ENCODE results near the gene DPYD.

The DPYD gene

GRCh38 chr1:97553971-97554370, 366.9 kb downstream of the DPYD start:
- Histone ChIP-seq H3K36me3 (ENCODE audit: control insufficient read depth, insufficient read depth, low read length) (no peaks in the 10 kb centered on the region), H3K9me3 (ENCODE audit: control insufficient read depth, insufficient read depth, low read length) (no peaks in the 10 kb centered on the region), H3K27me3 (ENCODE audit: control insufficient read depth, insufficient read depth, low read length) (no peaks in the 10 kb centered on the region), H3K4me1 (ENCODE audit: control insufficient read depth, insufficient read depth, low read length) (no peaks in the 10 kb centered on the region), H3K9ac (ENCODE audit: low read depth, low read length) (no peak overlapping the region), H3K4me3 (ENCODE audit: low read depth, low read length) (no peak overlapping the region)

- Histone ChIP-seq H3K36me3 (ENCODE audit: control insufficient read depth, insufficient read depth, low read length) (no peaks in the 10 kb centered on the region), H3K9me3 (ENCODE audit: control insufficient read depth, insufficient read depth, low read length) (no peaks in the 10 kb centered on the region), H3K27me3 (ENCODE audit: control insufficient read depth, insufficient read depth, low read length) (no peaks in the 10 kb centered on the region), H3K4me3 (ENCODE audit: low read depth, low read length) (no peak overlapping the region), H3K9ac (ENCODE audit: low read depth, low read length) (no peak overlapping the region), H3K4me1 (ENCODE audit: control insufficient read depth, insufficient read depth, low read length) (no peaks in the 10 kb centered on the region)
Observed at GRCh38 chr1:97551113-97551512, 369.7 kb downstream of the DPYD start.

- Histone ChIP-seq H3K27me3 (ENCODE audit: control insufficient read depth, insufficient read depth, low read length) (no peaks in the 10 kb centered on the region), H3K9me3 (ENCODE audit: control insufficient read depth, insufficient read depth, low read length) (no peaks in the 10 kb centered on the region), H3K4me3 (ENCODE audit: low read depth, low read length) (no peak overlapping the region), H3K36me3 (ENCODE audit: control insufficient read depth, insufficient read depth, low read length) (no peaks in the 10 kb centered on the region), H3K4me1 (ENCODE audit: control insufficient read depth, insufficient read depth, low read length) (no peaks in the 10 kb centered on the region), H3K9ac (ENCODE audit: low read depth, low read length) (no peak overlapping the region)
Observed at GRCh38 chr1:97545446-97545845, 375.4 kb downstream of the DPYD start.

- Histone ChIP-seq H3K4me1 (ENCODE audit: control insufficient read depth, insufficient read depth, low read length) (no peaks in the 10 kb centered on the region), H3K27me3 (ENCODE audit: control insufficient read depth, insufficient read depth, low read length) (no peaks in the 10 kb centered on the region), H3K9me3 (ENCODE audit: control insufficient read depth, insufficient read depth, low read length) (no peaks in the 10 kb centered on the region), H3K9ac (ENCODE audit: low read depth, low read length) (no peak overlapping the region), H3K4me3 (ENCODE audit: low read depth, low read length) (no peak overlapping the region), H3K36me3 (ENCODE audit: control insufficient read depth, insufficient read depth, low read length) (no peaks in the 10 kb centered on the region)
Observed at GRCh38 chr1:97540346-97540888, 380.4 kb downstream of the DPYD start.

GRCh38 chr1:97538113-97538512, 382.7 kb downstream of the DPYD start:
- no peak overlapping the region for H3K4me3 ChIP-seq (ENCODE audit: low read depth, low read length)
- H3K4me1 ChIP-seq (ENCODE audit: control insufficient read depth, insufficient read depth, low read length) = no peaks in the 10 kb centered on the region
- no peak overlapping the region for H3K9ac ChIP-seq (ENCODE audit: low read depth, low read length)
- no peaks in the 10 kb centered on the region for H3K27me3 ChIP-seq (ENCODE audit: control insufficient read depth, insufficient read depth, low read length)
- H3K9me3 ChIP-seq (ENCODE audit: control insufficient read depth, insufficient read depth, low read length) = no peaks in the 10 kb centered on the region
- H3K36me3 ChIP-seq (ENCODE audit: control insufficient read depth, insufficient read depth, low read length) = no peaks in the 10 kb centered on the region

- Histone ChIP-seq H3K9me3 (ENCODE audit: control insufficient read depth, insufficient read depth, low read length) (no peaks in the 10 kb centered on the region), H3K4me3 (ENCODE audit: low read depth, low read length) (no peak overlapping the region), H3K36me3 (ENCODE audit: control insufficient read depth, insufficient read depth, low read length) (no peaks in the 10 kb centered on the region), H3K27me3 (ENCODE audit: control insufficient read depth, insufficient read depth, low read length) (no peaks in the 10 kb centered on the region), H3K4me1 (ENCODE audit: control insufficient read depth, insufficient read depth, low read length) (no peaks in the 10 kb centered on the region), H3K9ac (ENCODE audit: low read depth, low read length) (no peak overlapping the region)
Observed at GRCh38 chr1:97533358-97533757, 387.5 kb downstream of the DPYD start.

GRCh38 chr1:97529600-97529999, 391.2 kb downstream of the DPYD start:
- Histone ChIP-seq H3K27me3 (ENCODE audit: control insufficient read depth, insufficient read depth, low read length) (no peaks in the 10 kb centered on the region), H3K4me1 (ENCODE audit: control insufficient read depth, insufficient read depth, low read length) (no peaks in the 10 kb centered on the region), H3K9ac (ENCODE audit: low read depth, low read length) (no peak overlapping the region), H3K9me3 (ENCODE audit: control insufficient read depth, insufficient read depth, low read length) (no peaks in the 10 kb centered on the region), H3K4me3 (ENCODE audit: low read depth, low read length) (no peak overlapping the region), H3K36me3 (ENCODE audit: control insufficient read depth, insufficient read depth, low read length) (no peaks in the 10 kb centered on the region)

- Histone ChIP-seq H3K36me3 (ENCODE audit: control insufficient read depth, insufficient read depth, low read length) (no peaks in the 10 kb centered on the region), H3K4me3 (ENCODE audit: low read depth, low read length) (no peak overlapping the region), H3K9me3 (ENCODE audit: control insufficient read depth, insufficient read depth, low read length) (no peaks in the 10 kb centered on the region), H3K9ac (ENCODE audit: low read depth, low read length) (no peak overlapping the region), H3K27me3 (ENCODE audit: control insufficient read depth, insufficient read depth, low read length) (no peaks in the 10 kb centered on the region), H3K4me1 (ENCODE audit: control insufficient read depth, insufficient read depth, low read length) (no peaks in the 10 kb centered on the region)
Observed at GRCh38 chr1:97524211-97524610, 396.6 kb downstream of the DPYD start.

- H3K9me3 ChIP-seq (ENCODE audit: control insufficient read depth, insufficient read depth, low read length) = no peaks in the 10 kb centered on the region
- no peaks in the 10 kb centered on the region for H3K4me1 ChIP-seq (ENCODE audit: control insufficient read depth, insufficient read depth, low read length)
- no peak overlapping the region for H3K4me3 ChIP-seq (ENCODE audit: low read depth, low read length)
- H3K36me3 ChIP-seq (ENCODE audit: control insufficient read depth, insufficient read depth, low read length) = no peaks in the 10 kb centered on the region
- no peaks in the 10 kb centered on the region for H3K27me3 ChIP-seq (ENCODE audit: control insufficient read depth, insufficient read depth, low read length)
- H3K9ac ChIP-seq (ENCODE audit: low read depth, low read length) = no peak overlapping the region
Observed at GRCh38 chr1:97516588-97516987, 404.2 kb downstream of the DPYD start.

- Histone ChIP-seq H3K9ac (ENCODE audit: low read depth, low read length) (no peak overlapping the region), H3K4me3 (ENCODE audit: low read depth, low read length) (no peak overlapping the region), H3K9me3 (ENCODE audit: control insufficient read depth, insufficient read depth, low read length) (no peaks in the 10 kb centered on the region), H3K4me1 (ENCODE audit: control insufficient read depth, insufficient read depth, low read length) (no peaks in the 10 kb centered on the region), H3K27me3 (ENCODE audit: control insufficient read depth, insufficient read depth, low read length) (no peaks in the 10 kb centered on the region), H3K36me3 (ENCODE audit: control insufficient read depth, insufficient read depth, low read length) (no peaks in the 10 kb centered on the region)
Observed at GRCh38 chr1:97508653-97509218, 412.1 kb downstream of the DPYD start.

GRCh38 chr1:97507863-97508262, 413.0 kb downstream of the DPYD start:
- no peaks in the 10 kb centered on the region for H3K9me3 ChIP-seq (ENCODE audit: control insufficient read depth, insufficient read depth, low read length)
- H3K36me3 ChIP-seq (ENCODE audit: control insufficient read depth, insufficient read depth, low read length) = no peaks in the 10 kb centered on the region
- no peaks in the 10 kb centered on the region for H3K27me3 ChIP-seq (ENCODE audit: control insufficient read depth, insufficient read depth, low read length)
- H3K4me3 ChIP-seq (ENCODE audit: low read depth, low read length) = no peak overlapping the region
- H3K9ac ChIP-seq (ENCODE audit: low read depth, low read length) = no peak overlapping the region
- H3K4me1 ChIP-seq (ENCODE audit: control insufficient read depth, insufficient read depth, low read length) = no peaks in the 10 kb centered on the region

GRCh38 chr1:97506368-97506767, 414.5 kb downstream of the DPYD start:
- H3K9ac ChIP-seq (ENCODE audit: low read depth, low read length) = no peak overlapping the region
- H3K4me3 ChIP-seq (ENCODE audit: low read depth, low read length) = no peak overlapping the region
- H3K36me3 ChIP-seq (ENCODE audit: control insufficient read depth, insufficient read depth, low read length) = no peaks in the 10 kb centered on the region
- no peaks in the 10 kb centered on the region for H3K27me3 ChIP-seq (ENCODE audit: control insufficient read depth, insufficient read depth, low read length)
- no peaks in the 10 kb centered on the region for H3K9me3 ChIP-seq (ENCODE audit: control insufficient read depth, insufficient read depth, low read length)
- no peaks in the 10 kb centered on the region for H3K4me1 ChIP-seq (ENCODE audit: control insufficient read depth, insufficient read depth, low read length)

Measured in iPS-15b (cell line).